SK-N-SH (cell line): ENCODE results near the gene KCTD14. TPM values are rescaled to one million over a fixed set of nuclear protein-coding genes. Genes with fewer than 3 reads are reported as not detected.

Experiments used
- CTCF ChIA-PET: fragments of 300-600, 350-600 bp; formaldehyde crosslinking; extraction: SDS; loops from one replicate; lab custom pipeline; 2021; lab: Yijun Ruan, JAX
- POLR2A ChIA-PET: fragments of 350-600 bp; sonication (Branson Sonifier 250); formaldehyde crosslinking; extraction: SDS; loops from one replicate; lab custom pipeline; 2020; ENCODE audit warnings: antibody characterized with exemption, inconsistent platforms; lab: Yijun Ruan, JAX
- DNase-seq: peaks from one replicate; pipeline ENCODE4 v3.0.0; 2012
- H2AFZ ChIP-seq: fragments of 200-600 bp; sonication (generic); 2 replicates; pipeline ENCODE4 v1.8.1; 2016; ENCODE audit warnings: antibody characterized with exemption, mild to moderate bottlenecking, low read depth
- H3F3A ChIP-seq: fragments of 200-600 bp; sonication (generic); replicated peaks from 2 replicates; pipeline ENCODE3; 2016; ENCODE audit warnings: antibody characterized with exemption, mild to moderate bottlenecking; ENCODE audit not compliant: insufficient read depth
- H3K27ac ChIP-seq, 2 experiments: fragments of 200-500 bp in 1 of 2; fragments of 200-600 bp in 1 of 2; sonication (Bioruptor generic) in 1 of 2; sonication (generic), shearing (Covaris generic) in 1 of 2; 2 replicates each; pipeline versions ENCODE4 v1.5.1 to v1.6.1; 2014 to 2016; ENCODE audit warnings: low read depth in 2 of 2, inconsistent platforms in 1 of 2, low read length in 1 of 2, mild to moderate bottlenecking in 1 of 2, mixed read lengths in 1 of 2
- H3K27me3 ChIP-seq: fragments of 200-600 bp; sonication (generic), shearing (Covaris generic); 2 replicates; pipeline ENCODE4 v1.6.1; 2016; ENCODE audit warnings: mixed run types; ENCODE audit not compliant: insufficient read depth
- H3K36me3 ChIP-seq, 2 experiments: fragments of 200-500 bp in 1 of 2; fragments of 200-600 bp in 1 of 2; sonication (Bioruptor generic) in 1 of 2; sonication (generic) in 1 of 2; replicated peaks in 1 of 2; 2 replicates each; pipeline versions ENCODE3 to v1.5.1; 2014 to 2016; ENCODE audit warnings: low read length in 1 of 2, mild to moderate bottlenecking in 1 of 2; ENCODE audit not compliant: insufficient read depth in 2 of 2, control insufficient read depth in 1 of 2
- H3K4me1 ChIP-seq, 2 experiments: fragments of 200-500 bp in 1 of 2; fragments of 200-600 bp in 1 of 2; sonication (Bioruptor generic) in 1 of 2; sonication (generic), shearing (Covaris generic) in 1 of 2; 2 replicates each; pipeline versions ENCODE4 v1.5.1 to v1.6.1; 2014 to 2016; ENCODE audit warnings: low read depth in 1 of 2, low read length in 1 of 2, mixed run types in 1 of 2; ENCODE audit not compliant: insufficient read depth in 2 of 2, control insufficient read depth in 1 of 2
- H3K4me2 ChIP-seq: fragments of 200-600 bp; sonication (generic), shearing (Covaris generic); 2 replicates; pipeline ENCODE4 v1.6.1; 2017; ENCODE audit warnings: mixed run types
- H3K4me3 ChIP-seq, 2 experiments: fragments of 200-500 bp in 1 of 2; fragments of 200-600 bp in 1 of 2; sonication (Bioruptor generic) in 1 of 2; sonication (generic), shearing (Covaris generic) in 1 of 2; 2 replicates each; pipeline versions ENCODE4 v1.5.1 to v1.8.1; 2014 to 2016; ENCODE audit warnings: low read depth in 2 of 2, inconsistent platforms in 1 of 2, low read length in 1 of 2, mild to moderate bottlenecking in 1 of 2, mixed read lengths in 1 of 2, moderate library complexity in 1 of 2
- H3K79me2 ChIP-seq: fragments of 200-600 bp; sonication (generic); 2 replicates; pipeline ENCODE4 v1.8.1; 2017; ENCODE audit warnings: mild to moderate bottlenecking; ENCODE audit not compliant: insufficient read depth
- H3K9ac ChIP-seq: fragments of 200-600 bp; sonication (generic); 2 replicates; pipeline ENCODE4 v1.6.1; 2017; ENCODE audit warnings: mixed run types
- H3K9me2 ChIP-seq: fragments of 200-600 bp; sonication (generic); 2 replicates; pipeline ENCODE4 v1.6.1; 2017; ENCODE audit warnings: mixed run types
- H3K9me3 ChIP-seq: fragments of 200-600 bp; sonication (generic); 2 replicates; pipeline ENCODE4 v1.6.1; 2017; ENCODE audit warnings: mixed run types, mild to moderate bottlenecking, moderate library complexity
- H4K20me1 ChIP-seq: fragments of 200-600 bp; sonication (generic); 2 replicates; pipeline ENCODE4 v1.6.1; 2017; ENCODE audit warnings: mild to moderate bottlenecking, mixed run types; ENCODE audit not compliant: insufficient read depth
- CHD2 ChIP-seq: fragments of 150-350 bp; IDR thresholded peaks from 2 replicates; pipeline ENCODE4 v1.6.1; 2018; ENCODE audit warnings: low read length; ENCODE audit not compliant: partially characterized antibody
- FOSL2 ChIP-seq: IDR thresholded peaks from 2 replicates; pipeline ENCODE4 v1.4.0; 2012; ENCODE audit warnings: low read depth, mild to moderate bottlenecking, moderate library complexity, borderline replicate concordance
- FOXJ3 ChIP-seq: sonication (generic); formaldehyde crosslinking; IDR thresholded peaks from 2 replicates; pipeline ENCODE4 v1.5.1; 2020; ENCODE audit warnings: mild to moderate bottlenecking, missing genetic modification reagents
- FOXM1 ChIP-seq: IDR thresholded peaks from 2 replicates; pipeline ENCODE4 v1.4.0; 2012; ENCODE audit warnings: low read depth, mild to moderate bottlenecking
- GABPA ChIP-seq: IDR thresholded peaks from 2 replicates; pipeline ENCODE4 v1.4.0; 2012; ENCODE audit warnings: low read depth, mild to moderate bottlenecking
- JUND ChIP-seq: IDR thresholded peaks from 2 replicates; pipeline ENCODE4 v1.4.0; 2012
- RCOR1 ChIP-seq: fragments of 150-350 bp; IDR thresholded peaks from 2 replicates; pipeline ENCODE4 v1.6.1; 2017; ENCODE audit warnings: antibody characterized with exemption, low read length
- RXRA ChIP-seq: IDR thresholded peaks from 2 replicates; pipeline ENCODE4 v1.4.0; 2012; ENCODE audit warnings: low read depth, mild to moderate bottlenecking, borderline replicate concordance
- SIN3A ChIP-seq: IDR thresholded peaks from 2 replicates; pipeline ENCODE4 v1.6.1; 2012; ENCODE audit warnings: low read depth, mild to moderate bottlenecking, low read length, moderate library complexity, borderline replicate concordance
- TCF12 ChIP-seq: IDR thresholded peaks from 2 replicates; pipeline ENCODE4 v1.4.0; 2012
- TEAD4 ChIP-seq: IDR thresholded peaks from 2 replicates; pipeline ENCODE4 v1.4.0; 2012; ENCODE audit warnings: mild to moderate bottlenecking, borderline replicate concordance; ENCODE audit not compliant: insufficient read depth
- USF2 ChIP-seq: fragments of 150-350 bp; IDR thresholded peaks from 2 replicates; pipeline ENCODE4 v1.6.1; 2017; ENCODE audit warnings: antibody characterized with exemption, low read length, low read depth, borderline replicate concordance
- WGBS: methylation state at CpG from one replicate; pipeline ENCODE4 v1.1.6; 2017; ENCODE audit warnings: low lambda C conversion rate; 5-methylcytosine and 5-hydroxymethylcytosine counted together
- polyA plus RNA-seq, 3 experiments: library from polyadenylated mRNA; depleted of rRNA; stranded (reverse); fragments of >200 nt; gene quantifications; 2 replicates each; pipeline ENCODE4 v1.2.3, GENCODE V29; 2012
- TF ChIP-seq, protein P1 (sequence below): IDR thresholded peaks from 2 replicates; pipeline ENCODE4 v1.4.0; 2012; ENCODE audit warnings: low read depth, borderline replicate concordance
- TF ChIP-seq, protein P2 (sequence below): IDR thresholded peaks from 2 replicates; pipeline ENCODE4 v1.6.1; 2012; ENCODE audit warnings: mild to moderate bottlenecking, low read depth, low read length, moderate library complexity

KCTD14 gene
- polyA plus RNA-seq, 1 of the 3 experiments (the other 2 are of a cell fraction) = 0.25 TPM

- TF ChIP-seq, protein P1, sequence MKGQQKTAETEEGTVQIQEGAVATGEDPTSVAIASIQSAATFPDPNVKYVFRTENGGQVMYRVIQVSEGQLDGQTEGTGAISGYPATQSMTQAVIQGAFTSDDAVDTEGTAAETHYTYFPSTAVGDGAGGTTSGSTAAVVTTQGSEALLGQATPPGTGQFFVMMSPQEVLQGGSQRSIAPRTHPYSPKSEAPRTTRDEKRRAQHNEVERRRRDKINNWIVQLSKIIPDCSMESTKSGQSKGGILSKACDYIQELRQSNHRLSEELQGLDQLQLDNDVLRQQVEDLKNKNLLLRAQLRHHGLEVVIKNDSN = no peak
- no peak for TF ChIP-seq TEAD4
- TF ChIP-seq GABPA = no peak
Observed at GRCh38 chr11:78054971-78055370, 31.9 kb upstream of the KCTD14 start (continued).

DNA sequence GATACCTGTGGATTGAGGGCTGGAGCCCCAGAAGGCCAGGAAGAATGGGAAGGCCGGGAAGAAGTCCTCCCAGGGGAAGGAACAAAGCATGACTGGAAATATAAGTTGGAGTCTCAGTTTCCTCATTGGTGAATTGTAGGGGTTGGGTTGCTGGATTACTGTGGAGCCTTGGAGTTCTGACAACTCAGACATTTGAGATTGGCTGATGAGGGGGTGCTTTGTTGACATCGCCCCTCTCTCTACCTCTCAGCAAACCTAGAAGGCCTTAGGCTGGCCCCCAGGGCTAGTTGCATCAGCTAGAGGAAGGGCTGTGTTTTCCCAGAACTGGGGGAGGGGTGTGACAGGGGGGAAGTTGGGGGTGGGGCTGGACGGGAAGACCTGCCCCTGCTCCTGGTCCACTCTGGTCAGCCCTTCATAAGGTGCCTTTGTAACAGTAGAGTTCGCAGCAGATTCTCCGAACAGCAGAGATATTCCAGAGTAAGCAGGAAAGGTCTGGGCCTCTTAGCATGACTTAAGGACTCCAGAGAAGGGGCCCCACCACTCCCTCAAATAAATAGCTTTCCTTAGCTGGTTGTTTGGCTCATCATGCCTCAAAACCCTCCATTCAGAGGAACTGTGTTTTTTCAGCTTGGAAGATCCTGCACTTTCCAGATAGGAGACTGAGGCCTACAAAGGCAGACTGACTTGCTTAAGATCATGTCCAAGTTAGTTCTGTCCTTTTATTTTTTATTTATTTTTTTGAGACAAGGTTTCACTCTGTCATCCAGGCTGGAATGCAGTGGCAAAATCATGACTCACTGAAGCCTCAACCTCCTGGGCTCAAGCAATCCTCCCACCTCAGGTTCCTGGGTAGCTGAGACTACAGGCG is 28.1 kb upstream of the KCTD14 start:
- CTCF ChIA-PET = interaction anchor here (1.4 kb wide), 1 partner anchor 434 kb away, joined by 3 read pairs; no protein-coding TSS in a partner anchor
- 84% methylated on average over 6 of the region's 6 CpGs for WGBS
- peak overlapping the region; percentile 39; the same call in 1 of the 2 replicates for H3K9ac ChIP-seq
- no peaks in the 10 kb centered on the region for H3K79me2 ChIP-seq
- H3F3A ChIP-seq = peaks cover 7% of the 10 kb centered on the region
- peak overlapping the region in 1 of 2 experiments; percentile 71; a peak in 2 of 4 replicates for H3K27ac ChIP-seq
- H2AFZ ChIP-seq = peak overlapping the region; percentile 74; the same call in 1 of the 2 replicates
- H3K4me1 ChIP-seq = peaks cover 2 to 4% of the 10 kb centered on the region in 2 experiments; a peak in 2 of 4 replicates
- H3K27me3 ChIP-seq = no peaks in the 10 kb centered on the region
- no peaks in the 10 kb centered on the region for H3K36me3 ChIP-seq
- no peak overlapping the region for H3K4me3 ChIP-seq
- no peaks in the 10 kb centered on the region for H4K20me1 ChIP-seq
- H3K9me3 ChIP-seq = no peaks in the 10 kb centered on the region
- no peak for DNase-seq
- POLR2A ChIA-PET = no interaction called here
- TF ChIP-seq CHD2 (no peak), FOXJ3 (CRISPR knock-in tag) (no peak), RXRA (no peak), RCOR1 (no peak), FOSL2 (peak; percentile 52; the same call in 1 of the 2 replicates), FOXM1 (no peak), SIN3A (no peak), TCF12 (0 out of 2 replicates have a peak, but pooled peaks have one; percentile 6), USF2 (no peak), JUND (no peak; the same call in 1 of the 2 replicates)
- TF ChIP-seq, protein P2, sequence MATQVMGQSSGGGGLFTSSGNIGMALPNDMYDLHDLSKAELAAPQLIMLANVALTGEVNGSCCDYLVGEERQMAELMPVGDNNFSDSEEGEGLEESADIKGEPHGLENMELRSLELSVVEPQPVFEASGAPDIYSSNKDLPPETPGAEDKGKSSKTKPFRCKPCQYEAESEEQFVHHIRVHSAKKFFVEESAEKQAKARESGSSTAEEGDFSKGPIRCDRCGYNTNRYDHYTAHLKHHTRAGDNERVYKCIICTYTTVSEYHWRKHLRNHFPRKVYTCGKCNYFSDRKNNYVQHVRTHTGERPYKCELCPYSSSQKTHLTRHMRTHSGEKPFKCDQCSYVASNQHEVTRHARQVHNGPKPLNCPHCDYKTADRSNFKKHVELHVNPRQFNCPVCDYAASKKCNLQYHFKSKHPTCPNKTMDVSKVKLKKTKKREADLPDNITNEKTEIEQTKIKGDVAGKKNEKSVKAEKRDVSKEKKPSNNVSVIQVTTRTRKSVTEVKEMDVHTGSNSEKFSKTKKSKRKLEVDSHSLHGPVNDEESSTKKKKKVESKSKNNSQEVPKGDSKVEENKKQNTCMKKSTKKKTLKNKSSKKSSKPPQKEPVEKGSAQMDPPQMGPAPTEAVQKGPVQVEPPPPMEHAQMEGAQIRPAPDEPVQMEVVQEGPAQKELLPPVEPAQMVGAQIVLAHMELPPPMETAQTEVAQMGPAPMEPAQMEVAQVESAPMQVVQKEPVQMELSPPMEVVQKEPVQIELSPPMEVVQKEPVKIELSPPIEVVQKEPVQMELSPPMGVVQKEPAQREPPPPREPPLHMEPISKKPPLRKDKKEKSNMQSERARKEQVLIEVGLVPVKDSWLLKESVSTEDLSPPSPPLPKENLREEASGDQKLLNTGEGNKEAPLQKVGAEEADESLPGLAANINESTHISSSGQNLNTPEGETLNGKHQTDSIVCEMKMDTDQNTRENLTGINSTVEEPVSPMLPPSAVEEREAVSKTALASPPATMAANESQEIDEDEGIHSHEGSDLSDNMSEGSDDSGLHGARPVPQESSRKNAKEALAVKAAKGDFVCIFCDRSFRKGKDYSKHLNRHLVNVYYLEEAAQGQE = no peak
- TF ChIP-seq, protein P1 = no peak
- peak overlapping the region; percentile 50; the same call in 1 of the 2 replicates for H3K4me2 ChIP-seq
- no peaks in the 10 kb centered on the region for H3K9me2 ChIP-seq
